Measurements from ENCODE around the gene CACNB4.

- no peak for TF ChIP-seq CHD2 (IDR thresholded peaks at IDR 0.05; ENCODE audit: low read length, partially characterized antibody)
- no peak for TF ChIP-seq RAD21 (IDR thresholded peaks at IDR 0.05; ENCODE audit: low read length)
These were observed 238.2 kb downstream of the CACNB4 start for GRCh38 chr2:151860613-151861146.

All from SK-N-SH (cell line).